Activated naive CD4-positive, alpha-beta T cell treated with Interleukin-2 at 50 U/mL for 16 hours (primary cell): ENCODE data around the gene PDGFD.

ENCODE experiments used
- DNase-seq: peaks from one replicate; pipeline ENCODE4 v3.0.0-alpha.2; 2020

PDGFD gene

GRCh38 chr11:103948187-103948763, 215.7 kb downstream of the PDGFD start:
- no peak for DNase-seq

GRCh38 chr11:103947546-103947919, 216.4 kb downstream of the PDGFD start:
- DNase-seq = no peak

GRCh38 chr11:103946793-103947545, 217.0 kb downstream of the PDGFD start:
- no peak for DNase-seq

- DNase-seq = no peak
These were observed 219.6 kb downstream of the PDGFD start for GRCh38 chr11:103944251-103944940.

GRCh38 chr11:103942646-103943045, 221.3 kb downstream of the PDGFD start:
- no peak for DNase-seq

GRCh38 chr11:103940551-103940950, 223.4 kb downstream of the PDGFD start:
- DNase-seq = no peak

GRCh38 chr11:103939694-103940093, 224.3 kb downstream of the PDGFD start:
- no peak for DNase-seq

GRCh38 chr11:103936059-103936458, 227.9 kb downstream of the PDGFD start:
- no peak for DNase-seq

GRCh38 chr11:103935219-103935618, 228.7 kb downstream of the PDGFD start:
- DNase-seq = no peak

GRCh38 chr11:103929170-103929903, 234.6 kb downstream of the PDGFD start:
- DNase-seq = no peak

GRCh38 chr11:103928802-103929161, 235.2 kb downstream of the PDGFD start:
- no peak for DNase-seq

GRCh38 chr11:103928040-103928801, 235.7 kb downstream of the PDGFD start:
- DNase-seq = no peak

- no peak for DNase-seq
These were observed 236.4 kb downstream of the PDGFD start for GRCh38 chr11:103927535-103927934.

- DNase-seq = no peak
These were observed 237.0 kb downstream of the PDGFD start for GRCh38 chr11:103926990-103927389.

GRCh38 chr11:103924166-103925013, 239.6 kb downstream of the PDGFD start:
- DNase-seq = no peak

- no peak for DNase-seq
These were observed 240.5 kb downstream of the PDGFD start for GRCh38 chr11:103923451-103923931.

GRCh38 chr11:103920933-103921332, 243.0 kb downstream of the PDGFD start:
- DNase-seq = no peak

GRCh38 chr11:103920449-103920848, 243.5 kb downstream of the PDGFD start:
- DNase-seq = no peak

- DNase-seq = no peak
These were observed 253.2 kb downstream of the PDGFD start for GRCh38 chr11:103910721-103911120.

- no peak for DNase-seq
These were observed 256.1 kb downstream of the PDGFD start for GRCh38 chr11:103907548-103908455.

GRCh38 chr11:103907136-103907535, 256.8 kb downstream of the PDGFD start:
- no peak for DNase-seq
